Hepatocyte (in vitro differentiated cells): ENCODE data around the gene DNM3. TPM values are rescaled to one million over a fixed set of nuclear protein-coding genes. Genes with fewer than 3 reads are reported as not detected.

Source experiments
- DNase-seq: peaks from one replicate; pipeline ENCODE4 v3.0.0-alpha.2; 2016; ENCODE audit warnings: low spot score
- H2AFZ ChIP-seq: fragments of 200-600 bp; sonication (generic); 2 replicates; pipeline ENCODE4 v1.6.0; 2016; ENCODE audit warnings: antibody characterized with exemption, mild to moderate bottlenecking
- H3K27ac ChIP-seq: fragments of 200-600 bp; sonication (generic); 2 replicates; pipeline ENCODE4 v1.5.1; 2016; ENCODE audit warnings: mild to moderate bottlenecking
- H3K27me3 ChIP-seq: fragments of 200-600 bp; sonication (generic); 2 replicates; pipeline ENCODE4 v1.6.1; 2016
- H3K36me3 ChIP-seq: fragments of 200-600 bp; sonication (generic); replicated peaks from 2 replicates; pipeline ENCODE4 v1.5.1; 2016; ENCODE audit warnings: low read depth; ENCODE audit not compliant: insufficient read depth
- H3K4me1 ChIP-seq: fragments of 200-600 bp; sonication (generic); 2 replicates; pipeline ENCODE4 v1.5.1; 2016; ENCODE audit warnings: mild to moderate bottlenecking, moderate library complexity; ENCODE audit not compliant: insufficient read depth
- H3K4me2 ChIP-seq: fragments of 200-600 bp; sonication (generic); 2 replicates; pipeline ENCODE4 v1.6.0; 2016
- H3K4me3 ChIP-seq: fragments of 200-600 bp; sonication (generic); 2 replicates; pipeline ENCODE4 v1.5.1; 2016; ENCODE audit warnings: mild to moderate bottlenecking
- H3K79me2 ChIP-seq: fragments of 200-600 bp; sonication (generic); 2 replicates; pipeline ENCODE4 v1.6.0; 2017; ENCODE audit warnings: mild to moderate bottlenecking
- H3K9me2 ChIP-seq: fragments of 200-600 bp; sonication (generic); replicated peaks from 2 replicates; pipeline ENCODE4 v1.6.0; 2017; ENCODE audit warnings: mild to moderate bottlenecking; ENCODE audit not compliant: insufficient read depth
- H3K9me3 ChIP-seq: fragments of 200-600 bp; sonication (generic); 2 replicates; pipeline ENCODE4 v1.5.1; 2016; ENCODE audit warnings: low read depth, mild to moderate bottlenecking
- H4K20me1 ChIP-seq: fragments of 200-600 bp; sonication (generic); 2 replicates; pipeline ENCODE4 v1.6.0; 2016; ENCODE audit warnings: mild to moderate bottlenecking; ENCODE audit not compliant: insufficient read depth, poor library complexity, severe bottlenecking
- EZH2 ChIP-seq: fragments of 200-600 bp; sonication (generic); IDR thresholded peaks from 2 replicates; pipeline ENCODE4 v1.6.1; 2016; ENCODE audit warnings: antibody characterized with exemption, mild to moderate bottlenecking, borderline replicate concordance
- EZH2phosphoT487 ChIP-seq: fragments of 200-600 bp; sonication (generic); IDR thresholded peaks from one replicate; pipeline ENCODE4 v1.6.1; 2018; ENCODE audit warnings: antibody characterized with exemption, mild to moderate bottlenecking, low read depth, moderate library complexity; ENCODE audit not compliant: unreplicated experiment, severe bottlenecking
- WGBS: methylation state at CpG from one replicate; pipeline ENCODE4 v1.1.6; 2016; ENCODE audit warnings: low lambda C conversion rate; ENCODE audit errors: missing lambda C conversion rate; 5-methylcytosine and 5-hydroxymethylcytosine counted together
- polyA plus RNA-seq: library from polyadenylated mRNA; unstranded; fragments of >200 nt; fragmentation: Nextera tagmentation; extraction: Ambion mirVana; gene quantifications from 2 replicates; pipeline ENCODE4 v1.2.1, GENCODE V29; 2016
- total RNA-seq: library from RNA; depleted of rRNA; stranded (reverse); fragments of >200 nt; gene quantifications from 2 replicates; pipeline ENCODE4 v1.2.3, GENCODE V29; 2014
- TF ChIP-seq, protein P1 (sequence below): fragments of 200-600 bp; sonication (generic); IDR thresholded peaks from 2 replicates; pipeline ENCODE4 v1.5.1; 2016; ENCODE audit warnings: antibody characterized with exemption, mild to moderate bottlenecking; ENCODE audit not compliant: poor library complexity

Gene DNM3
- total and polyA plus RNA-seq, 2 experiments from 2014 or later: 1.5 TPM; not detected in 1

DNA sequence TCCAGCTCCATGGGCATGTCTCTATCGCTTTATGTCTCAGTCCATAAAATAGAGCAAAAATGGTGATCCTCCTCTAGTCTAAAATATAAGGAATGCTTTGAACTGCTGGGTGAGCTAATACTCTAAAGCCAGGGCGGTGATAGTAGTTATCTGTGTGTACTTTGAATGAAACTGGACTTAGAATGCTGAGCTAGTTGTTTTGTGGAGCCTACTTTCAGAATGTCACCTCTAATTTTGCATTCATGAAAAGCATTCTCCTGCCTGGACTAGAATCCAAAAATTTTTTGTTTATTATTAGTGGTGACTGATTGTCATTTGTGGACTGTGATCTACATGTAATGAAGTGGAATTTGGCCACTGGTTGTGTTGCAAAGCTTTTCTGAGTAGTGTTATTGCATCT lies 337.6 kb downstream of the DNM3 start:
- H3K27ac ChIP-seq: peak overlapping the region; percentile 32

DNA sequence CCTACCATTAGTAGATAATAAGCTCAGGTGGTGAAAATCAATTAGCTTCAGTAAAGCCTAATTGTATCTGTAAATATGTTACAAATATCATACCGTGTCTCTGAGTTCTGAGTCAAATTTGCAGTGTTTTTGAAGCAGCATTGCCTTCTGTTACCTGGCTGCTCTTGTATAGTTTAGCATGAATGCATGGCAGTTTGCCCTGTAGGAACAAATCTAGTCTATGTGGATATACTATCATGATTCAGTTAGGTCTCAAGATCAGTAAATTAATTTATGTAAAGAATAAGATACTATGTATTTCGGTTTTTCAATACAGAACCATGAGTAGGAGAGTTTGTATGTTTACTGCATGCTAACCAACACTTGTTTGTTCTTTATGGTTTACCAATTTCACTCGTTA lies 338.6 kb downstream of the DNM3 start:
- TF ChIP-seq EZH2 (no peak), EZH2phosphoT487 (no peak)
- Histone ChIP-seq H3K4me1 (peaks cover 51% of the 10 kb centered on the region), H3K27me3 (no peaks in the 10 kb centered on the region), H4K20me1 (no peaks in the 10 kb centered on the region), H3K27ac (peak overlapping the region; percentile 88), H3K4me3 (no peak overlapping the region), H3K4me2 (peak overlapping the region; percentile 63), H3K9me3 (no peaks in the 10 kb centered on the region), H2AFZ (no peak overlapping the region), H3K9me2 (no peaks in the 10 kb centered on the region), H3K79me2 (no peaks in the 10 kb centered on the region), H3K36me3 (no peaks in the 10 kb centered on the region)
- no peak for DNase-seq
- WGBS: 77% methylated on average over 3 of the region's 3 CpGs

More for the DNA sequence above, 337.6 kb downstream of the DNM3 start:
- peak; percentile 23 for DNase-seq
- H3K4me2 ChIP-seq: peak overlapping the region; percentile 44
- H4K20me1 ChIP-seq: no peaks in the 10 kb centered on the region
- peaks cover 44% of the 10 kb centered on the region for H3K4me1 ChIP-seq
- WGBS: 54% methylated on average over 2 of the region's 2 CpGs
- H3K9me2 ChIP-seq: no peaks in the 10 kb centered on the region
- H3K4me3 ChIP-seq: no peak overlapping the region
- no peaks in the 10 kb centered on the region for H3K79me2 ChIP-seq
- TF ChIP-seq EZH2phosphoT487 (no peak), EZH2 (no peak)
- TF ChIP-seq, protein P1, sequence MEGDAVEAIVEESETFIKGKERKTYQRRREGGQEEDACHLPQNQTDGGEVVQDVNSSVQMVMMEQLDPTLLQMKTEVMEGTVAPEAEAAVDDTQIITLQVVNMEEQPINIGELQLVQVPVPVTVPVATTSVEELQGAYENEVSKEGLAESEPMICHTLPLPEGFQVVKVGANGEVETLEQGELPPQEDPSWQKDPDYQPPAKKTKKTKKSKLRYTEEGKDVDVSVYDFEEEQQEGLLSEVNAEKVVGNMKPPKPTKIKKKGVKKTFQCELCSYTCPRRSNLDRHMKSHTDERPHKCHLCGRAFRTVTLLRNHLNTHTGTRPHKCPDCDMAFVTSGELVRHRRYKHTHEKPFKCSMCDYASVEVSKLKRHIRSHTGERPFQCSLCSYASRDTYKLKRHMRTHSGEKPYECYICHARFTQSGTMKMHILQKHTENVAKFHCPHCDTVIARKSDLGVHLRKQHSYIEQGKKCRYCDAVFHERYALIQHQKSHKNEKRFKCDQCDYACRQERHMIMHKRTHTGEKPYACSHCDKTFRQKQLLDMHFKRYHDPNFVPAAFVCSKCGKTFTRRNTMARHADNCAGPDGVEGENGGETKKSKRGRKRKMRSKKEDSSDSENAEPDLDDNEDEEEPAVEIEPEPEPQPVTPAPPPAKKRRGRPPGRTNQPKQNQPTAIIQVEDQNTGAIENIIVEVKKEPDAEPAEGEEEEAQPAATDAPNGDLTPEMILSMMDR: no peak
- no peaks in the 10 kb centered on the region for H3K36me3 ChIP-seq
- H3K27me3 ChIP-seq: no peaks in the 10 kb centered on the region
- no peaks in the 10 kb centered on the region for H3K9me3 ChIP-seq
- H2AFZ ChIP-seq: no peak overlapping the region

DNA sequence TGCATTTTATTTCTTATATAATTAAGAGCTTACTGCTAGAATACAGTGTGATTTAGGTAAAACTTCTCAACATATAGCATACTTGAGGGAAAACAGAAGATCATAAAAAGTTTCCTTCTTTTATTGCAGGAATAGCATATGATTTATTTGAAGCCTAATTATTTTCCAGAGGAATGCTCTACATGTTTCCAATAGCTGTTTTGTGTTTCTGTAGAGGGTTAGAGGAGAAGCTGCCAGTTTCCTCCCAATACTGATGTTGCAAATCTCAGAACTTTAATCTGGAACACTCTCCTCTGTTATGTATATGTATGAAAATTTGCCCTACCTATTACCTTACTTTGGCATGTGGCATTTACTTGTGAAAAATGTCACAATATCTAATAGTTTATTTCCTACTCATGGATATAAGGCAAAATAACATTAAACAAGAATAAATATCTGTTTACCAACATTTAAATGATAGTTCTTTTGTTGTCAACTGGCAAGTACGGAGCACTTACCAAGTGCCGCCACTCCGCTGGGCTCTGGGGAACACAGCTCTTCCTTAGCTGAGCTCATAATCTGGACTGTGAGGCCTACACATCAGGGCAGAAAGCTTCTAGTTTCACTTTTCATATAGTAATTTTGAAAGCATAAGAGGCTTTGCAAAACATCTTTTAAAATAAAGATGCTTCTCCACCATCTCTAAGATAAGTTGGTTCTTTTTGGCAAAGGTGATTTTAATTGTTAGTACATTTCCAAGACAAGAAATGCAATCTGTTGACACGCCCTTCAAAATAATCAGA lies 339.4 kb downstream of the DNM3 start:
- H3K27ac ChIP-seq: peak overlapping the region; percentile 88
- 68% methylated on average over 4 of the region's 4 CpGs for WGBS
- DNase-seq: peak; percentile 49
- H3K4me1 ChIP-seq: peaks cover 58% of the 10 kb centered on the region
- no peaks in the 10 kb centered on the region for H3K27me3 ChIP-seq
- peak overlapping the region; percentile 63 for H3K4me2 ChIP-seq
- H4K20me1 ChIP-seq: no peaks in the 10 kb centered on the region
- H3K9me3 ChIP-seq: no peaks in the 10 kb centered on the region
- H2AFZ ChIP-seq: no peak overlapping the region
- no peak overlapping the region for H3K4me3 ChIP-seq
- no peaks in the 10 kb centered on the region for H3K9me2 ChIP-seq
- TF ChIP-seq EZH2phosphoT487 (no peak), EZH2 (no peak)
- TF ChIP-seq, protein P1: no peak
- no peaks in the 10 kb centered on the region for H3K36me3 ChIP-seq
- no peaks in the 10 kb centered on the region for H3K79me2 ChIP-seq

DNA sequence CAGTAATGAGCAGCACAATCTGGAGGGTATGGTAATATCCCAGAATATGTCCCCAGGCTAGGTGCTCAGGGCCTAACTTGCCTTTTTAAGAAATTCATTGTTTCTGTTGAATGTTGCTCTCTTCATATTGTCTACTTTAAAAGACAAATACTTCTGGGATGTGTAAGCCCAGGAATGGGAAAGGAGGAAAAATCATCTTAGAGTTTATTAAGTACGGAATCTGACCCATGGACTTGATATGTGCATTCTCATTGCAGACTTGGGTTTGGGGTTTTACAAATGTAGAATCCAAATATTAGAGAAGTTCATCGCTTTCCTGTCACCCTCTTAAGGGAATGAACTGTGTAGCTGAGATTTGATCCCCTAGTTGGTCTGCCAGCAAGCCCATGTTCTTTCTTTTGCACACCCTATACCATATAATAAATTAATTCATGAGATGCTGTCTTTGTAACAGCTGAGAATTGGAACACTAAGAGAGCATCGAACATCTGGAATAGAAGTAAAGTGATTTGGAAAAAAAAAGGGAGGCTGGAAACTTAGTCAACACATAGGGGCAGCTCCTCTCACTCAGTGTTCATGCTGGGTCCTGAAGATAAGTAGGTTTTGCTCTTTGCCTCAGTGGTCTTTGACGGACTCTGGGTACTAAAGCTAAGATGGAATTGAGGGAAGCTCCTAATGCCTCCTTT lies 343.4 kb downstream of the DNM3 start:
- no peaks in the 10 kb centered on the region for H3K9me3 ChIP-seq
- H4K20me1 ChIP-seq: no peaks in the 10 kb centered on the region
- no peak overlapping the region for H3K4me3 ChIP-seq
- H3K36me3 ChIP-seq: no peaks in the 10 kb centered on the region
- H3K27ac ChIP-seq: peak overlapping the region; percentile 71
- DNase-seq: no peak
- H3K4me1 ChIP-seq: peaks cover 40% of the 10 kb centered on the region
- no peak for TF ChIP-seq EZH2phosphoT487
- no peak for TF ChIP-seq EZH2
- TF ChIP-seq, protein P1: no peak
- WGBS: 79% methylated on average over 4 of the region's 4 CpGs
- no peaks in the 10 kb centered on the region for H3K9me2 ChIP-seq
- peak overlapping the region; percentile 44 for H3K4me2 ChIP-seq
- no peaks in the 10 kb centered on the region for H3K27me3 ChIP-seq
- H3K79me2 ChIP-seq: no peaks in the 10 kb centered on the region
- peak overlapping the region; percentile 28 for H2AFZ ChIP-seq
